Endothelial cell of umbilical vein (primary cell): ENCODE data around the gene C15orf40.

Experiments
- CTCF ChIP-seq, 2 donors: IDR thresholded peaks; 1 replicate in 1 of 2; 2 replicates in 1 of 2; pipeline ENCODE4 v1.5.1; 2011; ENCODE audit warnings: low read length in 2 of 2, mild to moderate bottlenecking in 2 of 2, moderate library complexity in 2 of 2, control low read depth in 1 of 2, inconsistent platforms in 1 of 2, low read depth in 1 of 2; ENCODE audit not compliant: insufficient read depth in 1 of 2; ENCODE audit errors: extremely low read depth in 1 of 2
- EZH2 ChIP-seq: IDR thresholded peaks from 2 replicates; pipeline ENCODE4 v1.6.1; 2012; ENCODE audit warnings: borderline replicate concordance, low read depth, mild to moderate bottlenecking, moderate library complexity, low read length, inconsistent platforms; ENCODE audit not compliant: severe bottlenecking
- FOS ChIP-seq: IDR thresholded peaks from 2 replicates; pipeline ENCODE4 v1.6.1; 2011; ENCODE audit warnings: mild to moderate bottlenecking, low read length, moderate library complexity, borderline replicate concordance; ENCODE audit not compliant: insufficient read depth
- JUN ChIP-seq: IDR thresholded peaks from 2 replicates; pipeline ENCODE4 v1.6.1; 2011; ENCODE audit warnings: borderline replicate concordance, low read depth; ENCODE audit not compliant: insufficient read length, insufficient read depth
- MAX ChIP-seq: IDR thresholded peaks from 2 replicates; pipeline ENCODE4 v1.6.1; 2011; ENCODE audit not compliant: insufficient read depth, insufficient read length
- MYC ChIP-seq: IDR thresholded peaks from one replicate; pipeline ENCODE4 v1.6.1; 2011; ENCODE audit warnings: mild to moderate bottlenecking, low read depth, low read length
- POLR2A ChIP-seq: IDR thresholded peaks from 2 replicates; pipeline ENCODE4 v1.6.1; 2012; ENCODE audit warnings: low read depth, mild to moderate bottlenecking, control low read depth, low read length
- POLR2AphosphoS5 ChIP-seq: IDR thresholded peaks from 2 replicates; pipeline ENCODE4 v1.6.1; 2012; ENCODE audit warnings: low read depth, mild to moderate bottlenecking, control low read depth, low read length, moderate library complexity; ENCODE audit not compliant: insufficient read depth

- TF ChIP-seq CTCF (IDR thresholded peaks at IDR 0.05; ENCODE audit: extremely low read depth in 1 of 2, insufficient read depth in 1 of 2, low read depth in 1 of 2, low read length in 2 of 2) = no peak
- no peak for TF ChIP-seq JUN
- TF ChIP-seq POLR2A = peak; percentile 60
- no peak for TF ChIP-seq EZH2
- no peak for TF ChIP-seq MAX
- peak; percentile 62 for TF ChIP-seq POLR2AphosphoS5
- TF ChIP-seq MYC = no peak
- TF ChIP-seq FOS = no peak
These were observed 25.6 kb downstream of the C15orf40 start, which contains the start of gene RAMAC for GRCh38 chr15:82985688-82986441.
